ENCODE measurements around the gene NUAK2. TPM values are rescaled to one million over a fixed set of nuclear protein-coding genes. Genes with fewer than 3 reads are reported as not detected.
A peak's percentile ranks its signal among the peaks of the same experiment; 100 is the strongest.
"Not testable (repeated sequence)": the region's sequence is repeated elsewhere in the genome, so short reads cannot be mapped to it uniquely, and the experiment has no call there.

The NUAK2 gene
- total RNA-seq, 1 donor from 2014 or later, result 13.5 TPM

GRCh38 chr1:205303247-205303888 lies 18.2 kb downstream of the NUAK2 start:
- TF ChIP-seq CTCF (conservative IDR thresholded peaks at IDR 0.05), result no peak
- no peak overlapping the region for H3K4me3 Mint-ChIP-seq
- H3K36me3 Mint-ChIP-seq, result peaks cover 26% of the 10 kb centered on the region
- H3K4me1 Mint-ChIP-seq (ENCODE audit: unreplicated experiment), result peaks cover 26% of the 10 kb centered on the region
- H3K27me3 Mint-ChIP-seq, result no peaks in the 10 kb centered on the region
- DNase-seq (ENCODE audit: extremely low spot score, unreplicated experiment), result no peak
- no peaks in the 10 kb centered on the region for H3K9me3 Mint-ChIP-seq
- H3K27ac Mint-ChIP-seq, result no peak overlapping the region

GRCh38 chr1:205301842-205302588 lies 19.5 kb downstream of the NUAK2 start:
- H3K27ac Mint-ChIP-seq, result peak overlapping the region; percentile 90
- peaks cover 33% of the 10 kb centered on the region for H3K4me1 Mint-ChIP-seq (ENCODE audit: unreplicated experiment)
- DNase-seq (ENCODE audit: extremely low spot score, unreplicated experiment), result no peak
- no peaks in the 10 kb centered on the region for H3K27me3 Mint-ChIP-seq
- peak overlapping the region; percentile 72 for H3K4me3 Mint-ChIP-seq
- no peak for TF ChIP-seq CTCF (conservative IDR thresholded peaks at IDR 0.05)
- no peaks in the 10 kb centered on the region for H3K9me3 Mint-ChIP-seq
- peaks cover 20% of the 10 kb centered on the region for H3K36me3 Mint-ChIP-seq

- TF ChIP-seq CTCF (conservative IDR thresholded peaks at IDR 0.05), result no peak
- Mint-ChIP-seq H3K4me3 (peak overlapping the region; percentile 72), H3K9me3 (no peaks in the 10 kb centered on the region), H3K4me1 (ENCODE audit: unreplicated experiment) (peaks cover 34% of the 10 kb centered on the region), H3K27me3 (no peaks in the 10 kb centered on the region), H3K27ac (peak overlapping the region; percentile 90), H3K36me3 (peaks cover 16% of the 10 kb centered on the region)
- peak; percentile 79 for DNase-seq (ENCODE audit: extremely low spot score, unreplicated experiment)
These were observed 20.2 kb downstream of the NUAK2 start for GRCh38 chr1:205301205-205301821.

- H3K27me3 Mint-ChIP-seq, result no peaks in the 10 kb centered on the region
- peak overlapping the region; percentile 90 for H3K27ac Mint-ChIP-seq
- peaks cover 42% of the 10 kb centered on the region for H3K4me1 Mint-ChIP-seq (ENCODE audit: unreplicated experiment)
- no peak overlapping the region for H3K4me3 Mint-ChIP-seq
- DNase-seq (ENCODE audit: extremely low spot score, unreplicated experiment), result no peak
- H3K36me3 Mint-ChIP-seq, result peaks cover 13% of the 10 kb centered on the region
- no peaks in the 10 kb centered on the region for H3K9me3 Mint-ChIP-seq
- TF ChIP-seq CTCF (conservative IDR thresholded peaks at IDR 0.05), result no peak
These were observed 21.4 kb downstream of the NUAK2 start for GRCh38 chr1:205300149-205300548.

- no peak for TF ChIP-seq CTCF (conservative IDR thresholded peaks at IDR 0.05)
- no peaks in the 10 kb centered on the region for H3K27me3 Mint-ChIP-seq
- H3K9me3 Mint-ChIP-seq, result no peaks in the 10 kb centered on the region
- peaks cover 6% of the 10 kb centered on the region for H3K36me3 Mint-ChIP-seq
- DNase-seq (ENCODE audit: extremely low spot score, unreplicated experiment), result no peak
- H3K27ac Mint-ChIP-seq, result peak overlapping the region; percentile 82
- peak overlapping the region; percentile 39 for H3K4me3 Mint-ChIP-seq
- peaks cover 57% of the 10 kb centered on the region for H3K4me1 Mint-ChIP-seq (ENCODE audit: unreplicated experiment)
These were observed 23.2 kb downstream of the NUAK2 start for GRCh38 chr1:205298191-205298994.

GRCh38 chr1:205297546-205298177 lies 23.9 kb downstream of the NUAK2 start:
- not testable (repeated sequence) for H3K27me3 Mint-ChIP-seq; H3K4me3 Mint-ChIP-seq; H3K9me3 Mint-ChIP-seq; H3K36me3 Mint-ChIP-seq; DNase-seq (ENCODE audit: extremely low spot score, unreplicated experiment)
- H3K27ac Mint-ChIP-seq, result peak overlapping the region; percentile 82
- H3K4me1 Mint-ChIP-seq (ENCODE audit: unreplicated experiment), result peaks cover 60% of the 10 kb centered on the region

All from type B pancreatic cell (in vitro differentiated cells).